ENCODE results near the gene NAV1. TPM values are rescaled to one million over a fixed set of nuclear protein-coding genes. Genes with fewer than 3 reads are reported as not detected.

NAV1 gene
- total and polyA plus RNA-seq, 2 of the 8 experiments (the other 6 are each of a cell fraction or from before 2014, with no cell fraction given), result 9.9 to 42.7 TPM

- no peak overlapping the region for H2BK120ac ChIP-seq (replicated peaks; ENCODE audit: low read depth, low read length)
- H4K8ac ChIP-seq (ENCODE audit: extremely low read depth, insufficient read depth, low read length), result no peak overlapping the region
- H3K4me1 ChIP-seq (replicated peaks in 1 of 4; ENCODE audit: control insufficient read depth in 3 of 4, insufficient read depth in 4 of 4, low read length in 3 of 4), result no peaks in the 10 kb centered on the region; a peak in 1 of 7 replicates
- no peaks in the 10 kb centered on the region for H3K79me1 ChIP-seq (ENCODE audit: low read depth, low read length)
- H3K4ac ChIP-seq (replicated peaks; ENCODE audit: insufficient read length, low read depth, low read length), result no peak overlapping the region
- H3K79me2 ChIP-seq (ENCODE audit: control insufficient read depth in 1 of 2, insufficient read depth in 2 of 2, low read length in 2 of 2), result no peaks in the 10 kb centered on the region
- H4K20me1 ChIP-seq (replicated peaks in 1 of 2; ENCODE audit: control insufficient read depth in 1 of 2, insufficient read depth in 2 of 2, low read length in 2 of 2), result no peaks in the 10 kb centered on the region
- H3K14ac ChIP-seq (ENCODE audit: insufficient read length), result no peak overlapping the region
- H2BK12ac ChIP-seq (ENCODE audit: low read depth, low read length), result no peak overlapping the region
- H3K36me3 ChIP-seq (ENCODE audit: control insufficient read depth in 2 of 4, insufficient read depth in 4 of 4, low read length in 3 of 4), result no peaks in the 10 kb centered on the region
- H2AK5ac ChIP-seq (ENCODE audit: low read depth, low read length), result no peak overlapping the region
- H3K9me3 ChIP-seq (ENCODE audit: insufficient read depth in 2 of 2, low read depth in 1 of 2, low read length in 1 of 2), result no peaks in the 10 kb centered on the region
- H2AFZ ChIP-seq (ENCODE audit: low read length), result no peak overlapping the region
- H4K91ac ChIP-seq (replicated peaks; ENCODE audit: insufficient read length, low read length), result no peak overlapping the region
- no peaks in the 10 kb centered on the region for H3K27me3 ChIP-seq (replicated peaks in 1 of 4; ENCODE audit: control insufficient read depth in 3 of 4, extremely low read depth in 1 of 4, insufficient read depth in 3 of 4, low read length in 3 of 4)
- no peak overlapping the region for H3K56ac ChIP-seq (replicated peaks; ENCODE audit: insufficient read length, low read depth, low read length)
- no peak overlapping the region for H3K27ac ChIP-seq (ENCODE audit: low read depth, low read length)
- no peak overlapping the region for H2BK15ac ChIP-seq (ENCODE audit: low read length)
- 84% methylated on average over 2 of the region's 2 CpGs; no CpG with 5 or more reads in 1 of the 2 experiments for WGBS, 2 experiments (ENCODE audit: extremely low coverage in 1 of 2, insufficient coverage in 1 of 2, insufficient read length in 1 of 2, insufficient replicate concordance in 2 of 2, low coverage in 1 of 2, low lambda C conversion rate in 2 of 2, missing lambda C conversion rate in 1 of 2)
- no peak overlapping the region for H4K5ac ChIP-seq (ENCODE audit: insufficient read length, low read depth, low read length)
- DNase-seq (ENCODE audit: low read depth in 1 of 2, low spot score in 2 of 2), result no peak
- FAIRE-seq, result no peak
- H3K23ac ChIP-seq (ENCODE audit: insufficient read length), result no peak overlapping the region
- H3K23me2 ChIP-seq (ENCODE audit: low read depth, low read length), result no peaks in the 10 kb centered on the region
- no peak overlapping the region for H2BK5ac ChIP-seq (ENCODE audit: low read depth, low read length)
- no peak overlapping the region for H3K4me2 ChIP-seq (ENCODE audit: insufficient read depth in 1 of 2, low read depth in 2 of 2, low read length in 2 of 2)
- POLR2A ChIA-PET (ENCODE audit: partially characterized antibody), result no interaction called here
- H2BK20ac ChIP-seq (ENCODE audit: low read length), result no peak overlapping the region
- H3K9ac ChIP-seq (replicated peaks in 1 of 4; ENCODE audit: extremely low read depth in 1 of 4, low read depth in 3 of 4, low read length in 3 of 4), result no peak overlapping the region
- CTCF ChIA-PET (ENCODE audit: partially characterized antibody), result interaction anchor here (0.6 to 22.6 kb wide), 9 partner anchors 8 to 270 kb away, joined by 3 to 499 read pairs (median 4); no protein-coding TSS in a partner anchor
- H3K4me3 ChIP-seq (ENCODE audit: extremely low read depth in 1 of 4, insufficient read depth in 2 of 4, low read depth in 3 of 4, low read length in 4 of 4), result no peak overlapping the region
- H3K18ac ChIP-seq (ENCODE audit: extremely low read depth, low read length), result no peak overlapping the region; the same call in 1 of the 2 replicates
- TF ChIP-seq KDM5A (IDR thresholded peaks at IDR 0.05; ENCODE audit: low read length) (no peak), KDM4A (IDR thresholded peaks at IDR 0.05; ENCODE audit: low read depth, low read length, severe bottlenecking) (no peak), RFX5 (IDR thresholded peaks at IDR 0.05; ENCODE audit: borderline replicate concordance, low read depth, low read length) (no peak), EGR1 (IDR thresholded peaks at IDR 0.05; ENCODE audit: borderline replicate concordance, low read depth, low read length) (no peak), TEAD4 (IDR thresholded peaks at IDR 0.05; ENCODE audit: low read depth, low read length) (no peak), SAP30 (IDR thresholded peaks at IDR 0.05; ENCODE audit: insufficient read depth, insufficient replicate concordance, low read length) (no peak), JUN (IDR thresholded peaks at IDR 0.05; ENCODE audit: low read depth, low read length) (no peak), ATF2 (IDR thresholded peaks at IDR 0.05; ENCODE audit: low read length) (no peak), ASH2L (IDR thresholded peaks at IDR 0.05; ENCODE audit: low read length) (no peak), SUZ12 (IDR thresholded peaks at IDR 0.05; ENCODE audit: low read length) (no peak), SP2 (IDR thresholded peaks at IDR 0.05; ENCODE audit: low read length) (no peak), ATF3 (IDR thresholded peaks at IDR 0.05; ENCODE audit: insufficient read depth, low read depth, low read length) (no peak), CREB1 (IDR thresholded peaks at IDR 0.05) (no peak)
These were observed 27.5 kb downstream of the NAV1 start for GRCh38 chr1:201566529-201566823.

Measured in H1 (cell line).